Measurements from ENCODE around the gene PSTK. TPM values are rescaled to one million over a fixed set of nuclear protein-coding genes. Genes with fewer than 3 reads are reported as not detected.
A peak's percentile ranks its signal among the peaks of the same experiment; 100 is the strongest.

PSTK gene
- total and polyA plus RNA-seq, 9 of the 15 experiments (the other 6 are each of a cell fraction or from before 2014, with no cell fraction given) = 13.2 to 49.7 (median 18.9) TPM

DNA sequence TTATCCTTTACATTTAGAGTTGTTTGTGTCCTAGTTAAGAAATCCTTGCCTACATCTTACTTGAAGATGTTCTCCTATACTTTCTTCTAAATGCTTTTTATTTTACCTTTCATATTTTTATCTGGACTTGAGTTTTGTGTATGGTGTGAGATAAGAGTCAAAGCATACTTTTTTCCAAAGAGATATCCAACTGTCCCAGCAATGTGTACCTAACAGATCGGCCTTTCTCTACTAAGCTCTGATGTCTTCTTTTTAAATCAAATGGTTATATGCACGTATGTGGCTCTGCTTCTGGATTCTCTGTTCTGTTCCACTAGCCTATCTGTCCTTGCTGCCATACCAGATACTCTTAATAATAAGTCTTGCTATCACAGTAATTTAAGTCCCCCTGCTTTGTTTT is 21.2 kb downstream of the PSTK start:
- Histone ChIP-seq H3K9ac (ENCODE audit: insufficient read depth in 1 of 2, low read depth in 2 of 2, low read length in 2 of 2) (no peak overlapping the region), H3K79me2 (ENCODE audit: control insufficient read depth, insufficient read depth, low read length) (peaks cover 67% of the 10 kb centered on the region), H3K27me3 (ENCODE audit: control insufficient read depth in 2 of 2, insufficient read depth in 2 of 2, low read length in 2 of 2) (no peaks in the 10 kb centered on the region), H3K9me1 (ENCODE audit: control insufficient read depth, insufficient read depth, low read length) (no peaks in the 10 kb centered on the region), H3K36me3 (ENCODE audit: control insufficient read depth, insufficient read depth, low read length) (peaks cover 40% of the 10 kb centered on the region), H3K4me2 (ENCODE audit: insufficient read depth, low read length) (no peak overlapping the region), H3K4me3 (no peak overlapping the region), H2AFZ (ENCODE audit: low read depth, low read length) (no peak overlapping the region), H4K20me1 (replicated peaks; ENCODE audit: control insufficient read depth, insufficient read depth, low read length) (no peaks in the 10 kb centered on the region), H3K4me1 (replicated peaks in 1 of 2; ENCODE audit: control insufficient read depth in 2 of 2, insufficient read depth in 2 of 2, low read length in 2 of 2) (peaks cover 0 to 7% of the 10 kb centered on the region in 2 experiments; a peak in 2 of 5 replicates), H3K9me3 (replicated peaks; ENCODE audit: control insufficient read depth, insufficient read depth, low read depth, low read length) (no peaks in the 10 kb centered on the region), H3K27ac (ENCODE audit: extremely low read depth, low read depth, low read length) (no peak overlapping the region)
- 0 out of 3 replicates have a peak, but pooled peaks have one; percentile 29 for ATAC-seq
- no peak for DNase-seq (ENCODE audit: extremely low read depth in 1 of 4, low spot score in 3 of 4)
- BruUV-seq (replicated peaks) = no TSS peak
- CTCF ChIA-PET (ENCODE audit: low intra/inter-chr PET ratio) = no interaction called here
- intact Hi-C loops (cut with micrococcal nuclease) (no loop called here), in situ Hi-C loops (cut with MboI) (no loop called here)
- no peak for FAIRE-seq
- POLR2A ChIA-PET = no interaction called here
- TF ChIP-seq YBX1 (IDR thresholded peaks at IDR 0.05) (no peak), TAL1 (IDR thresholded peaks at IDR 0.05) (peak; percentile 34; the same call in 1 of the 2 replicates), STAT5B (CRISPR knock-in tag; IDR thresholded peaks at IDR 0.05) (no peak), CBFA2T3 (IDR thresholded peaks at IDR 0.05) (peak; percentile 58), ZNF311 (CRISPR knock-in tag; IDR thresholded peaks at IDR 0.05) (no peak), ARID1B (IDR thresholded peaks at IDR 0.05) (peak; percentile 35; the same call in 1 of the 2 replicates), CBFA2T2 (conservative IDR thresholded peaks at IDR 0.05) (peak; percentile 43; the same call in 1 of the 2 replicates), RFX1 (IDR thresholded peaks at IDR 0.05) (no peak)
- TF ChIP-seq, protein P1, sequence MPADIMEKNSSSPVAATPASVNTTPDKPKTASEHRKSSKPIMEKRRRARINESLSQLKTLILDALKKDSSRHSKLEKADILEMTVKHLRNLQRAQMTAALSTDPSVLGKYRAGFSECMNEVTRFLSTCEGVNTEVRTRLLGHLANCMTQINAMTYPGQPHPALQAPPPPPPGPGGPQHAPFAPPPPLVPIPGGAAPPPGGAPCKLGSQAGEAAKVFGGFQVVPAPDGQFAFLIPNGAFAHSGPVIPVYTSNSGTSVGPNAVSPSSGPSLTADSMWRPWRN (IDR thresholded peaks at IDR 0.05; ENCODE audit: low read depth) = no peak
- TF ChIP-seq, protein P2, sequence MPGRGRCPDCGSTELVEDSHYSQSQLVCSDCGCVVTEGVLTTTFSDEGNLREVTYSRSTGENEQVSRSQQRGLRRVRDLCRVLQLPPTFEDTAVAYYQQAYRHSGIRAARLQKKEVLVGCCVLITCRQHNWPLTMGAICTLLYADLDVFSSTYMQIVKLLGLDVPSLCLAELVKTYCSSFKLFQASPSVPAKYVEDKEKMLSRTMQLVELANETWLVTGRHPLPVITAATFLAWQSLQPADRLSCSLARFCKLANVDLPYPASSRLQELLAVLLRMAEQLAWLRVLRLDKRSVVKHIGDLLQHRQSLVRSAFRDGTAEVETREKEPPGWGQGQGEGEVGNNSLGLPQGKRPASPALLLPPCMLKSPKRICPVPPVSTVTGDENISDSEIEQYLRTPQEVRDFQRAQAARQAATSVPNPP (IDR thresholded peaks at IDR 0.05; ENCODE audit: borderline replicate concordance, insufficient read depth, insufficient read length) = no peak
- WGBS (ENCODE audit: insufficient coverage, low coverage, missing lambda C conversion rate) = 31% methylated on average over 2 of the region's 2 CpGs

All from K562 (cell line).